ENCODE data around the gene INTS11.

- TF ChIP-seq TAF9B (IDR thresholded peaks at IDR 0.05; ENCODE audit: partially characterized antibody) (no peak), NFIC (IDR thresholded peaks at IDR 0.05) (no peak), POLR2AphosphoS5 (IDR thresholded peaks at IDR 0.05; ENCODE audit: control insufficient read depth, insufficient read depth, low read depth, low read length) (no peak), SMC3 (conservative IDR thresholded peaks at IDR 0.05; ENCODE audit: insufficient read depth, low read depth, low read length) (no peak), EP300 (IDR thresholded peaks at IDR 0.05; ENCODE audit: low read length) (no peak), ILK (tag; IDR thresholded peaks at IDR 0.05; ENCODE audit: borderline replicate concordance, low read depth) (no peak), ZFP1 (CRISPR knock-in tag; IDR thresholded peaks at IDR 0.05) (no peak), SREBF2 (CRISPR knock-in tag; IDR thresholded peaks at IDR 0.05) (no peak), MAFK (IDR thresholded peaks at IDR 0.05; ENCODE audit: low read length) (no peak), ATF3 (IDR thresholded peaks at IDR 0.05) (no peak), ATF3 (CRISPR knock-in tag; conservative IDR thresholded peaks at IDR 0.05) (no peak), RBM17 (IDR thresholded peaks at IDR 0.05; ENCODE audit: borderline replicate concordance, low read depth, low read length) (no peak), POLR2AphosphoS2 (IDR thresholded peaks at IDR 0.05; ENCODE audit: low read length) (no peak), JUND (IDR thresholded peaks at IDR 0.05; ENCODE audit: borderline replicate concordance, low read depth, low read length) (no peak), JUND (tag; IDR thresholded peaks at IDR 0.05; ENCODE audit: borderline replicate concordance, low read depth, low read length) (no peak), NR3C1 (CRISPR knock-in tag; IDR thresholded peaks at IDR 0.05) (no peak)
Observed at GRCh38 chr1:1345860-1346500, 21.5 kb upstream of the INTS11 start.

Measured in K562 (cell line).